Calu3 (cell line): ENCODE data around the gene ELOVL3. TPM values are rescaled to one million over a fixed set of nuclear protein-coding genes. Genes with fewer than 3 reads are reported as not detected.
"Not testable (repeated sequence)": the region's sequence is repeated elsewhere in the genome, so short reads cannot be mapped to it uniquely, and the experiment has no call there.

Experiments used
- BruUV-seq: library from RNA; stranded (reverse); fragments of 400-500 nt; replicated peaks from 2 replicates; lab custom pipeline; 2021; lab: Mats Ljungman, UMichigan
- CTCF ChIA-PET: fragments of 300-600 bp; sonication (Branson Sonifier 250); formaldehyde crosslinking; loops from one replicate; lab custom pipeline; 2022; ENCODE audit warnings: antibody characterized with exemption; lab: Charles Lee
- DNase-seq: peaks from one replicate; pipeline ENCODE4 v3.0.0; 2022
- H3K27ac Mint-ChIP-seq: one replicate; pipeline ENCODE4 v1.8.0; 2022; ENCODE audit warnings: mixed read lengths; ENCODE audit not compliant: unreplicated experiment
- H3K27me3 Mint-ChIP-seq: one replicate; pipeline ENCODE4 v1.8.0; 2022; ENCODE audit warnings: mixed read lengths; ENCODE audit not compliant: unreplicated experiment
- H3K36me3 Mint-ChIP-seq: one replicate; pipeline ENCODE4 v1.8.0; 2022; ENCODE audit warnings: mild to moderate bottlenecking, moderate library complexity, mixed read lengths; ENCODE audit not compliant: insufficient read depth, unreplicated experiment
- H3K4me1 Mint-ChIP-seq: one replicate; pipeline ENCODE4 v1.8.0; 2022; ENCODE audit warnings: mild to moderate bottlenecking, low read depth, mixed read lengths; ENCODE audit not compliant: unreplicated experiment
- H3K4me3 Mint-ChIP-seq: one replicate; pipeline ENCODE4 v1.8.0; 2022; ENCODE audit warnings: mild to moderate bottlenecking, low read depth, moderate library complexity, mixed read lengths; ENCODE audit not compliant: unreplicated experiment
- H3K9me3 Mint-ChIP-seq: one replicate; pipeline ENCODE4 v1.8.0; 2022; ENCODE audit warnings: low read depth, mixed read lengths; ENCODE audit not compliant: unreplicated experiment
- CTCF ChIP-seq: fragments of 200-600 bp; IDR thresholded peaks from one replicate; pipeline ENCODE4 v1.8.0; 2022; ENCODE audit warnings: antibody characterized with exemption; ENCODE audit not compliant: unreplicated experiment
- intact Hi-C: fragments of 100-400 bp; cut with micrococcal nuclease; formaldehyde crosslinking; loops from one replicate; pipeline ENCODE4 v1.10.0; 2022; ENCODE audit not compliant: unreplicated experiment
- total RNA-seq: library from RNA; stranded (reverse); gene quantifications from 2 replicates; pipeline ENCODE4 v1.2.3, GENCODE V29; 2022

Gene ELOVL3
- total RNA-seq, 1 experiment from 2014 or later: 0.35 TPM

GRCh38 chr10:102188298-102188940 is 37.7 kb upstream of the ELOVL3 start:
- no TSS peak for BruUV-seq

GRCh38 chr10:102188941-102189898 is 36.9 kb upstream of the ELOVL3 start:
- H3K9me3 Mint-ChIP-seq, CTCF ChIA-PET, BruUV-seq, DNase-seq, H3K27ac Mint-ChIP-seq, intact Hi-C loops, H3K4me1 Mint-ChIP-seq, H3K4me3 Mint-ChIP-seq, H3K36me3 Mint-ChIP-seq: not testable (repeated sequence)
- peaks cover 11% of the 10 kb centered on the region for H3K27me3 Mint-ChIP-seq

More at GRCh38 chr10:102188298-102188940, 37.7 kb upstream of the ELOVL3 start:
- Mint-ChIP-seq H3K4me1 (no peaks in the 10 kb centered on the region), H3K27me3 (peaks cover 15% of the 10 kb centered on the region), H3K9me3 (peaks cover 6% of the 10 kb centered on the region), H3K27ac (no peak overlapping the region), H3K4me3 (no peak overlapping the region), H3K36me3 (no peaks in the 10 kb centered on the region)
- CTCF ChIA-PET: interaction anchor here (0.7 kb wide), 1 partner anchor 1477 kb away, joined by 3 read pairs; no protein-coding TSS in a partner anchor
- intact Hi-C loops: no loop called here
- TF ChIP-seq CTCF: no peak
- DNase-seq: peak; percentile 3

GRCh38 chr10:102191956-102192355 is 34.1 kb upstream of the ELOVL3 start:
- H3K4me1 Mint-ChIP-seq: no peaks in the 10 kb centered on the region
- BruUV-seq: no TSS peak
- no peak overlapping the region for H3K4me3 Mint-ChIP-seq
- intact Hi-C loops: no loop called here
- peaks cover 13% of the 10 kb centered on the region for H3K27me3 Mint-ChIP-seq
- DNase-seq: no peak
- H3K36me3 Mint-ChIP-seq: no peaks in the 10 kb centered on the region
- CTCF ChIA-PET: interaction anchor here (0.6 kb wide), 1 partner anchor 1218 kb away, joined by 4 read pairs; no protein-coding TSS in a partner anchor
- H3K27ac Mint-ChIP-seq: no peak overlapping the region
- TF ChIP-seq CTCF: no peak
- no peaks in the 10 kb centered on the region for H3K9me3 Mint-ChIP-seq

- H3K4me1 Mint-ChIP-seq: no peaks in the 10 kb centered on the region
- H3K27me3 Mint-ChIP-seq: peaks cover 13% of the 10 kb centered on the region
- no peak overlapping the region for H3K4me3 Mint-ChIP-seq
- no peak for DNase-seq
- no TSS peak for BruUV-seq
- intact Hi-C loops: no loop called here
- TF ChIP-seq CTCF: no peak
- H3K27ac Mint-ChIP-seq: no peak overlapping the region
- CTCF ChIA-PET: no interaction called here
- H3K9me3 Mint-ChIP-seq: peaks cover 2% of the 10 kb centered on the region
- H3K36me3 Mint-ChIP-seq: peaks cover 5% of the 10 kb centered on the region
Measured at GRCh38 chr10:102195296-102195870, 30.7 kb upstream of the ELOVL3 start.
